Measurements from ENCODE around the gene ARL5A. TPM values are rescaled to one million over a fixed set of nuclear protein-coding genes. Genes with fewer than 3 reads are reported as not detected.
A peak's percentile ranks its signal among the peaks of the same experiment; 100 is the strongest.
"Not testable (repeated sequence)": the region's sequence is repeated elsewhere in the genome, so short reads cannot be mapped to it uniquely, and the experiment has no call there.

Gene ARL5A
- polyA plus RNA-seq (ENCODE audit: insufficient read length in 4 of 4) = 10 to 100 TPM; 37.2 to 49.4 (median 45.5) TPM

GRCh38 chr2:151828143-151828889, at the start of gene ARL5A:
Gene ARL5A (minus strand): TSS chr2:151828421. CDS start chr2:151828176, 245 bp downstream.
- peak; percentile 89 to 95 (median 90) for DNase-seq (ENCODE audit: low read depth in 4 of 4, low spot score in 3 of 4)

GRCh38 chr2:151875631-151876030, 47.4 kb upstream of the ARL5A start:
- not testable (repeated sequence) for DNase-seq (ENCODE audit: low read depth in 4 of 4, low spot score in 3 of 4)

- DNase-seq (ENCODE audit: low read depth in 4 of 4, low spot score in 3 of 4) = no peak
Measured at GRCh38 chr2:151872463-151872862, 44.2 kb upstream of the ARL5A start.

DNA sequence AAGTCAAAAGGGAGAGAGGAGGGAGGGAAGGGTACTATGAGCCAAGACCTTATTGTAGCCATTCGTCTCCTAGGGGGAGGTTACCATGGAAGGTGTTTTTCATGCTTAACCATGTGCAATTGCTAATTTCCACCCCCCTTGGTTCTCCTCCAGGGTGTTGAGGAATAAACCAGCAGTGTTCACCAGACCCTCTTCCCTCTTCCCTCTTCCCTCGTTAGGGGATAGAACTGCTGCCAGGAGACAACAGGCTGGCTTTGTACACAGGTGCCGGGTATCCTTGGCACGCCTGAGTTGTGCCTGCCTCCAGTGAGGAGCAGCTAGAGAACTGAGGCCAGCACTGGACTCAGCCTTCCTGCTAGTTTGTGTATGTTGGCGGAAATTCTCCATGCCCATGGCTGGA, 41.1 kb upstream of the ARL5A start:
- DNase-seq (ENCODE audit: low read depth in 4 of 4, low spot score in 3 of 4) = no peak

- no peak for DNase-seq (ENCODE audit: low read depth in 4 of 4, low spot score in 3 of 4)
Measured at GRCh38 chr2:151862700-151863099, 34.5 kb upstream of the ARL5A start.

- DNase-seq (ENCODE audit: low read depth in 4 of 4, low spot score in 3 of 4) = no peak
Measured at GRCh38 chr2:151861174-151861573, 33.0 kb upstream of the ARL5A start.

DNA sequence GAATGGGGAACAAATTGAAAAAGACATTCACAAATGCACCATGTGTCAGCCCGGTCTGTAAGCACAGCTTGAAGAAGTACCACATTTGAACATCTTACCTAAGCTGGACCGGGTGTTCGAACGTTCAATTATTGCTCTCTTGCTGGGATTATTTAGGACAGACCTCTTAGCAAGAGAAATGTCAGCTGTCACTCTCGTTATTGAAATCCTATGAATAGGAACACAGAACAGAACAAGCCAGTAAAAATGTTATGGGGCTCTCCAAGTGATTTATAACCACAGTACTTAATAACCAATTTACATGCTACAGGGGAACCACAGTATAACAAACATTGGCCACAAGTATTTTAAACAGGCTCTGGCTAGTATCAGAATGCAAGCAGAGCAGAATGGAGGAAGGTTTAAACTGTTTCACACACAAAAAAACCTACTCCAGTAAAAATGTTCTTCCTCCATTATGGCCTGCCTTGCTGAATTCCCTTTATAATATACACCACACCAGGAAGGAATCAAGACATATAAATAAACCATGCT, 32.5 kb upstream of the ARL5A start:
- DNase-seq (ENCODE audit: low read depth in 4 of 4, low spot score in 3 of 4) = no peak

DNA sequence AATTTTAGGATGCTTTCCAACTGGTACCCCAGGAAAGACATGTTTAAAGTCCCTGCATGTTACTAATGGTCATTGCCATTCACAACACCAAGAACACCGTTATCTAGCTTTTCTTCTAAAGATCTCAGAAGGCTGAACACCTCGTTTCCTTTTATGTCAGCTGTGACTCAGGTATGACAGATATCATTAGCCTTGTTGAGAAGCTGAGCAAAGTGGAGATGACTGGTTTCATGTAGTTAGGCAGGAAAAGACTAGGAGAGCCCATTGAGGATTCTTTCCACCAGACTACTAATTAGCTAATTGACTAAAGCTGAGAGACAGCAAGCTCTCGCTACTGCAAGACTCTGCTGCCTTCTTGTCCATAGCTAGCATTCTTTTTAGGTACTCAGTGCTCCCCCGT, 32.0 kb upstream of the ARL5A start:
- DNase-seq (ENCODE audit: low read depth in 4 of 4, low spot score in 3 of 4) = no peak

DNA sequence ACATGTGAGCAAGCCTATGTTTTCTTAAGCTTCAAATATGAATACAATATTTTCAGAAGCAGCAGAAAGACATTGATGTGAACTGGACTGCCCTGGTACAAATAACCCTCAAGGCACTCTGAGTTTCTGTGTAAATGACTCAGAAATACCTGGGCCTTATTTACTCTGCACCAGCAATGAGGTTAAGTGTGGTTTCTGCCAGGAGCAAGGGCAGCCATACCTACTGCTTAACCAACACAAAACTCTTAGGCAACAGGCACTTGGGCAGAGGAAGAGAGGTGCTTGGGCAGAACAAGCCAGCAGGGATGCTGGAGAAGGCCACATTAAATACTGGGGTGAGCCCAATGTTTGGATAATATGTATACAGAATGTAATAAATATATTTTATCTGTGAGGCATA, 29.4 kb upstream of the ARL5A start:
- DNase-seq (ENCODE audit: low read depth in 4 of 4, low spot score in 3 of 4) = no peak

DNA sequence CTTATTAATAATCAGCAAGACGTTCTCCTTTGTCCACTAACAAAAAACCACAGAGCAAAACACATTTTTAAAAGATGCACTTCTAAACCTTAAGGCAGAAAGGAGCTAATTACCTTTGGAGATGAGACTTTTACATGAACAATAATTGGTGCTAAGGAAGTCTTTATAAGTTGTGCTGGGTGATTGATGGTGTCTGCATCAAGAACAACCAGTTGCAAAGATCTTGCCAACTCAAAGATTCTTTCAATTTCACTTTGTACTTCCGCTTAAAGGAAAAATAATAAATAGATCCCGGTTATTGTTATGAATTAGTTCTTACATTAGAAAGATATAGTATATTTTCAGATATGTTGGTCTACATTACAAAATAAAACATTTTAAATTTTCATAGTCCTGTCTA, 26.9 kb upstream of the ARL5A start:
- DNase-seq (ENCODE audit: low read depth in 4 of 4, low spot score in 3 of 4) = no peak

GRCh38 chr2:151853070-151853758, 25.0 kb upstream of the ARL5A start:
- DNase-seq (ENCODE audit: low read depth in 4 of 4, low spot score in 3 of 4) = no peak

- no peak for DNase-seq (ENCODE audit: low read depth in 4 of 4, low spot score in 3 of 4)
Measured at GRCh38 chr2:151852260-151853069, 24.2 kb upstream of the ARL5A start.

- DNase-seq (ENCODE audit: low read depth in 4 of 4, low spot score in 3 of 4) = no peak
Measured at GRCh38 chr2:151851761-151852160, 23.5 kb upstream of the ARL5A start.

DNA sequence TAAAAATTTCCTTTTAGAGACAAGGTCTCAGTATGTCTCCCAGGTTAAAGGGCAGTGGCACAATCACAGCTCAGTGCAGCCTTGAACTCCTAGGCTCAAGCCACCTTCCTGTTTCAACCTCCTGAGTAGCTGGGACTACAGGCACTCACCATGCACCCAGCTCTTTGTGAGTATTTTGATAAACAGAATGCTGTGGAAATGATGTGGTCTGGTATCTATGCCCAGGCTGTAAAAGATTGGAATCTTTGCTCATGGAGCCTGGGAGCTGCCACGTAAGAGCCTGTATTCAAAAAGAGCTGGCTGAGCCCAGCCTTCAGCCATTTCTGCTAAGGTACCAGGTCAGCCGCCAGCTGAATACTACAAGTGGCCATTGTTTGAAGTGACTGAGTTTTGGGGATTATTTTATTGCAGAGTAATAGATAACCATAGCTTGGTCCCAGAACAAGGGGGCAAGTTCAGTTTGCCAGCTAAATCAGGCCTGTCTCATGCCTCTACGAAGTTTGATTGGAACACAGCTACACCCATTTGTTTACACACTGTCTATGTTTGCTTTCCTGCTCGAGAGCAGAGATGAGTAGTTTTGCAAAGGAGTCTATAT, 21.3 kb upstream of the ARL5A start:
- no peak for DNase-seq (ENCODE audit: low read depth in 4 of 4, low spot score in 3 of 4)

- DNase-seq (ENCODE audit: low read depth in 4 of 4, low spot score in 3 of 4) = no peak
Measured at GRCh38 chr2:151845884-151846283, 17.7 kb upstream of the ARL5A start.

- DNase-seq (ENCODE audit: low read depth in 4 of 4, low spot score in 3 of 4) = no peak
Measured at GRCh38 chr2:151845481-151845880, 17.3 kb upstream of the ARL5A start.

DNA sequence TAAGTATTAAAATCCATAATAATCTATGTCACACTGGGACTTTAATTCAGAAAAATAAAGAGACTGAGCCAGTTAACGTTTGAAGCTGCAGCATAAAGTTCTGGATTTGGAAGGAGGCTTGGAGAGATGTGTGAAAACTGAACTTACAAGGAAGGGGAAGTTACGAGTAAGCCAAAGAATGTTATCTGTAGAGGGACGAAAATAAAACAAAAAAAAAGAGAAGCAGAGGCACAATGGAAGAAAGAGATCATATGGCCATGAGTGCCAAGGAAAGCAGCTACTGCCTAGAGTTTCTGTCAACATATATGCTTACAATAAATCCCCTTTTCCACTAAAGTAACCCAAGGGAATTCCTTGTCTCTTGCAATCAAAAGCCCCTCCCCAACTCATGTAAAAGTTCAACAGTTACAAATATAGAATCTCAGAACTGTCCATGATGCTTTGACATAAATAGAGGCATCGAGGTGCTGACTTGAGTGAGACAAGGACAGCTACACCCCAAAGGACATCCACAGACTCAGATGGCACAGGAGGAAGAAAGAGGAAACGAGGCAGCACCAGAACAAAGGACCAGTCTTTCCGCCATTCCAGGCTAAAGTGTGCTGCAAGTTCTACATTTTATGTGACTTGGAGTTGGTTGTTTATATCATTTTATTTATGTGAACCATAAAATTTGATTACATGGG, 16.1 kb upstream of the ARL5A start:
- DNase-seq (ENCODE audit: low read depth in 4 of 4, low spot score in 3 of 4) = no peak

DNA sequence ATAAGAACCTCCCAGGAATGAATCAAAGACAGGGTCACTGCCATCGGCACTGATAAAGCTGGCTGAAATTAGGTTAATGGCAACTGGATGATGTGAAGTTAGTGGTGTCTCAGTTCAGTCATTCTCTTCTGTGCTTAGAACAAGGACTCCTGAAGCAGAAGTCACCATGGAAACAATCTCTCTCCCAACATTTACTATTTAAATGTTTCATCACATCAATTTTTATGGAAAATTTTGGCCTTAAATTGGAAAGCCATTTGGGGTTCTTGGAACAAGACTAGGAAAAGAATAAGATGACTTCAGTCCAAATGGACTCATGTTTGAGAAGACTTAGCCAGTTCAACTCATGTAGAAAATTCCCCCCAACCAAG, 15.5 kb upstream of the ARL5A start:
- no peak for DNase-seq (ENCODE audit: low read depth in 4 of 4, low spot score in 3 of 4)

- no peak for DNase-seq (ENCODE audit: low read depth in 4 of 4, low spot score in 3 of 4)
Measured at GRCh38 chr2:151842830-151843690, 14.8 kb upstream of the ARL5A start.

All from right renal pelvis (tissue), 4 donors.